ENCODE results near the gene FBXW9.

The FBXW9 gene

GRCh38 chr19:12675399-12675798 lies 21.0 kb downstream of the FBXW9 start:
- TF ChIP-seq GATA2 (IDR thresholded peaks at IDR 0.05; ENCODE audit: low read depth, low read length): no peak

- TF ChIP-seq GATA3 (IDR thresholded peaks at IDR 0.05; ENCODE audit: low read depth, low read length): no peak
- TF ChIP-seq GATA2 (IDR thresholded peaks at IDR 0.05; ENCODE audit: low read depth, low read length): no peak
Observed at GRCh38 chr19:12672744-12673143, 23.7 kb downstream of the FBXW9 start.

- no peak for TF ChIP-seq GATA3 (IDR thresholded peaks at IDR 0.05; ENCODE audit: low read depth, low read length)
- TF ChIP-seq GATA2 (IDR thresholded peaks at IDR 0.05; ENCODE audit: low read depth, low read length): no peak
Observed at GRCh38 chr19:12670159-12670928, 26.1 kb downstream of the FBXW9 start.

GRCh38 chr19:12669270-12670158 lies 26.9 kb downstream of the FBXW9 start:
- no peak for TF ChIP-seq GATA2 (IDR thresholded peaks at IDR 0.05; ENCODE audit: low read depth, low read length)
- no peak for TF ChIP-seq GATA3 (IDR thresholded peaks at IDR 0.05; ENCODE audit: low read depth, low read length)

- no peak for TF ChIP-seq GATA2 (IDR thresholded peaks at IDR 0.05; ENCODE audit: low read depth, low read length)
- no peak for TF ChIP-seq GATA3 (IDR thresholded peaks at IDR 0.05; ENCODE audit: low read depth, low read length)
Observed at GRCh38 chr19:12668932-12669269, 27.5 kb downstream of the FBXW9 start.

- TF ChIP-seq GATA3 (IDR thresholded peaks at IDR 0.05; ENCODE audit: low read depth, low read length) (no peak), GATA2 (IDR thresholded peaks at IDR 0.05; ENCODE audit: low read depth, low read length) (no peak)
Observed at GRCh38 chr19:12668346-12668745, 28.1 kb downstream of the FBXW9 start.

GRCh38 chr19:12667731-12668302 lies 28.6 kb downstream of the FBXW9 start:
- TF ChIP-seq GATA2 (IDR thresholded peaks at IDR 0.05; ENCODE audit: low read depth, low read length): no peak
- TF ChIP-seq GATA3 (IDR thresholded peaks at IDR 0.05; ENCODE audit: low read depth, low read length): no peak

- TF ChIP-seq GATA3 (IDR thresholded peaks at IDR 0.05; ENCODE audit: low read depth, low read length): no peak
- no peak for TF ChIP-seq GATA2 (IDR thresholded peaks at IDR 0.05; ENCODE audit: low read depth, low read length)
Observed at GRCh38 chr19:12666265-12667048, 30.0 kb downstream of the FBXW9 start, which contains the start of the genes MAN2B1 and WDR83. Gene MAN2B1 (minus strand): TSS chr19:12666742. CDS start chr19:12666701, 41 bp downstream. Gene WDR83 (plus strand): TSS chr19:12666807. CDS start chr19:12669791, 2,984 bp downstream.

- TF ChIP-seq GATA2 (IDR thresholded peaks at IDR 0.05; ENCODE audit: low read depth, low read length) (no peak), GATA3 (IDR thresholded peaks at IDR 0.05; ENCODE audit: low read depth, low read length) (no peak)
Observed at GRCh38 chr19:12665671-12666264, 30.7 kb downstream of the FBXW9 start.

GRCh38 chr19:12665281-12665573 lies 31.2 kb downstream of the FBXW9 start:
- TF ChIP-seq GATA3 (IDR thresholded peaks at IDR 0.05; ENCODE audit: low read depth, low read length): no peak
- TF ChIP-seq GATA2 (IDR thresholded peaks at IDR 0.05; ENCODE audit: low read depth, low read length): no peak

GRCh38 chr19:12664406-12665280 lies 31.8 kb downstream of the FBXW9 start:
- no peak for TF ChIP-seq GATA3 (IDR thresholded peaks at IDR 0.05; ENCODE audit: low read depth, low read length)
- no peak for TF ChIP-seq GATA2 (IDR thresholded peaks at IDR 0.05; ENCODE audit: low read depth, low read length)

- TF ChIP-seq GATA3 (IDR thresholded peaks at IDR 0.05; ENCODE audit: low read depth, low read length) (no peak), GATA2 (IDR thresholded peaks at IDR 0.05; ENCODE audit: low read depth, low read length) (no peak)
Observed at GRCh38 chr19:12660980-12661379, 35.5 kb downstream of the FBXW9 start.

GRCh38 chr19:12657966-12658365 lies 38.5 kb downstream of the FBXW9 start:
- TF ChIP-seq GATA3 (IDR thresholded peaks at IDR 0.05; ENCODE audit: low read depth, low read length) (no peak), GATA2 (IDR thresholded peaks at IDR 0.05; ENCODE audit: low read depth, low read length) (no peak)
